ENCODE results near the gene CCDC66.

GRCh38 chr3:56621681-56622080 is 64.7 kb downstream of the CCDC66 start:
- TF ChIP-seq CTBP1 (IDR thresholded peaks at IDR 0.05; ENCODE audit: borderline replicate concordance) (no peak), FOXM1 (IDR thresholded peaks at IDR 0.05; ENCODE audit: borderline replicate concordance) (no peak), BHLHE40 (IDR thresholded peaks at IDR 0.05; ENCODE audit: borderline replicate concordance) (no peak), SP1 (IDR thresholded peaks at IDR 0.05) (no peak)

Data from HEK293T (cell line).